Activated CD8-positive, alpha-beta memory T cell treated with anti-CD3 and anti-CD28 coated beads, Interleukin-2, amount 10 ng/mL, durations not matched to agents 7 days and 5 days (primary cell): ENCODE measurements around the gene STAC3. TPM values are rescaled to one million over a fixed set of nuclear protein-coding genes. Genes with fewer than 3 reads are reported as not detected.

Experiments
- ATAC-seq: fragments of 150-1000 bp; cut with Tn5 transposase; one replicate; pipeline ENCODE4 v1.10.0; 2021; ENCODE audit warnings: moderate library complexity
- CTCF ChIA-PET: fragments of 350-600 bp; sonication (Branson Sonifier 250); formaldehyde crosslinking; loops from one replicate; lab custom pipeline; 2021; ENCODE audit warnings: antibody characterized with exemption; lab: Charles Lee
- DNase-seq: peaks from one replicate; pipeline ENCODE4 v3.0.0-alpha.2; 2020
- H3K27ac Mint-ChIP-seq: one replicate; pipeline ENCODE4 v1.8.0; 2021; ENCODE audit warnings: mild to moderate bottlenecking, mixed read lengths
- H3K27me3 Mint-ChIP-seq: one replicate; pipeline ENCODE4 v1.8.0; 2021; ENCODE audit warnings: mixed read lengths
- H3K36me3 Mint-ChIP-seq: one replicate; pipeline ENCODE4 v1.8.0; 2021; ENCODE audit warnings: mild to moderate bottlenecking, mixed read lengths
- H3K4me1 Mint-ChIP-seq: one replicate; pipeline ENCODE4 v1.8.0; 2021; ENCODE audit warnings: mixed read lengths
- H3K4me3 Mint-ChIP-seq: one replicate; pipeline ENCODE4 v1.8.0; 2021; ENCODE audit warnings: mild to moderate bottlenecking, moderate library complexity, mixed read lengths
- H3K9me3 Mint-ChIP-seq: one replicate; pipeline ENCODE4 v1.8.0; 2022; ENCODE audit warnings: low read depth, mixed read lengths
- total RNA-seq, 2 experiments: library from RNA; stranded (reverse); gene quantifications; one replicate each; pipeline ENCODE4 v1.2.3, GENCODE V29; 2021

The STAC3 gene
- total RNA-seq, 2 experiments from 2014 or later, result 5.4 to 10.0 TPM

DNA sequence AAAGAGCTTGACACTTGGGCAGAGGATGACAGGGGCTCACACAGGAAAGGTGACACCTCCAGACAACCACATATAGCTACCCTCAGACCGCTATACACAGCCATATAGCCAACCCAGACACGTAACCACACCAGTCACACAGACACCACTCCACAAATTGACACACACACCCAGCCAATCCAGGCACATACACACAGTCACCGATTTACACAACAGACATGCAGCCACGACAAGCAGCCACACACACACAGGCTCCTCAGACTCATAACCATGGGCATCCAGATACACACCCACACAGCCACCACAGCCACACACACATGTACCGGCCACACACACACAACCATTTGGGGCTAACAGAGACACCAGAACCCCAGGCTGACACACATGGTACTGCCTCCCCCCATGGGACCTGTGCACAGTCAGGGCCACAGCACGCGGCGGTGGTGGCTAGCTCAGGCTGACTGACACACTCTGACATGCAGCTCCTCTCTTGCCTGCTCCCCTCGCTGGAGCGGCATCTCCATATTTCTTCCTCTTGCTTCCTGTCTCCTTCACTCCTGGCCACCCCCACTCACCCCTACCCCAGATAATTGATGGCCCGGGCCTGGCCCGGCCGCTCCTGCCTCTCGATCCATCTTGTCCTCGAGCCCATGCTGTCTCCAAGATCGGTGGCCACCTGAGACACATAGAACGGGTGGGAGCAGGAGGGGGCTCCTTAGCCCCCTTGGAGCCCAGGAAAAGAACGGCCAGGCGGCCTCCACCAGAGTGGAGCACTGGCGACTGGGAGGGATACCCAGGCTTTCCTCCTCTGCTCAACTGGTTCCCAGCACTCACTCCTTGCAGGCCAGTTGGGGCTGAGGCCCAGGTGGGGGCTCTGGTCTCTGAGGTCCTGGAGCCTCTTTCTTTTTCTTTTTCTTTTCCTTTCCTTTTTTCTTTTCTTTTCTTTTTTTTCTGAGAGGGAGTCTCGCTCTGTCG lies 27.5 kb downstream of the STAC3 start:
- peak; percentile 82 for DNase-seq
- peaks cover 57% of the 10 kb centered on the region for H3K4me1 Mint-ChIP-seq
- H3K4me3 Mint-ChIP-seq, result peak overlapping the region; percentile 5
- CTCF ChIA-PET, result interaction anchor here (1.0 to 13.2 kb wide), 6 partner anchors 8 to 233 kb away, joined by 3 to 540 read pairs (median 5); partner anchors contain the start of genes INHBE and NXPH4
- no peaks in the 10 kb centered on the region for H3K9me3 Mint-ChIP-seq
- peaks cover 79% of the 10 kb centered on the region for H3K27me3 Mint-ChIP-seq
- H3K27ac Mint-ChIP-seq, result peak overlapping the region; percentile 1
- peak; percentile 72 for ATAC-seq
- H3K36me3 Mint-ChIP-seq, result no peaks in the 10 kb centered on the region

- peaks cover 55% of the 10 kb centered on the region for H3K4me1 Mint-ChIP-seq
- H3K4me3 Mint-ChIP-seq, result peak overlapping the region; percentile 5
- H3K36me3 Mint-ChIP-seq, result no peaks in the 10 kb centered on the region
- no peaks in the 10 kb centered on the region for H3K9me3 Mint-ChIP-seq
- CTCF ChIA-PET, result interaction anchor here (1.0 to 13.2 kb wide), 6 partner anchors 7 to 236 kb away, joined by 3 to 540 read pairs (median 6); partner anchors contain the start of gene NXPH4
- ATAC-seq (no peak), DNase-seq (no peak)
- H3K27me3 Mint-ChIP-seq, result peaks cover 86% of the 10 kb centered on the region
- H3K27ac Mint-ChIP-seq, result no peak overlapping the region
Measured at GRCh38 chr12:57222286-57223190, 28.4 kb downstream of the STAC3 start.

GRCh38 chr12:57221169-57221917 lies 29.6 kb downstream of the STAC3 start:
- ATAC-seq, result no peak
- Mint-ChIP-seq H3K27ac (no peak overlapping the region), H3K27me3 (peaks cover 82% of the 10 kb centered on the region), H3K4me3 (no peak overlapping the region), H3K4me1 (peaks cover 50% of the 10 kb centered on the region), H3K36me3 (no peaks in the 10 kb centered on the region), H3K9me3 (no peaks in the 10 kb centered on the region)
- CTCF ChIA-PET, result interaction anchor here (1.4 to 13.2 kb wide), 3 partner anchors 5 to 237 kb away, joined by 5 to 540 read pairs (median 248); partner anchors contain the start of gene NXPH4
- no peak for DNase-seq

GRCh38 chr12:57220770-57221168 lies 30.2 kb downstream of the STAC3 start:
- no peak overlapping the region for H3K4me3 Mint-ChIP-seq
- H3K27me3 Mint-ChIP-seq, result peaks cover 81% of the 10 kb centered on the region
- peaks cover 50% of the 10 kb centered on the region for H3K4me1 Mint-ChIP-seq
- H3K9me3 Mint-ChIP-seq, result no peaks in the 10 kb centered on the region
- DNase-seq (no peak), ATAC-seq (no peak)
- H3K27ac Mint-ChIP-seq, result no peak overlapping the region
- CTCF ChIA-PET, result interaction anchor here (13.2 kb wide), 1 partner anchor 20 kb away, joined by 540 read pairs; a partner anchor contains a TSS
- H3K36me3 Mint-ChIP-seq, result no peaks in the 10 kb centered on the region

- no peak overlapping the region for H3K27ac Mint-ChIP-seq
- no peak for DNase-seq
- H3K4me1 Mint-ChIP-seq, result peaks cover 51% of the 10 kb centered on the region
Measured at GRCh38 chr12:57219993-57220754, 30.8 kb downstream of the STAC3 start.

GRCh38 chr12:57219205-57219992 lies 31.6 kb downstream of the STAC3 start:
- Mint-ChIP-seq H3K4me1 (peaks cover 50% of the 10 kb centered on the region), H3K36me3 (no peaks in the 10 kb centered on the region), H3K27ac (no peak overlapping the region), H3K4me3 (no peak overlapping the region), H3K9me3 (no peaks in the 10 kb centered on the region), H3K27me3 (peaks cover 84% of the 10 kb centered on the region)
- CTCF ChIA-PET, result interaction anchor here (8.5 to 15.4 kb wide), 2 partner anchors 8 to 25 kb away, joined by 248 to 647 read pairs; partner anchors contain the start of genes SHMT2 and STAC3
- ATAC-seq (no peak), DNase-seq (no peak)

More at GRCh38 chr12:57219993-57220754, 30.8 kb downstream of the STAC3 start:
- Mint-ChIP-seq H3K9me3 (no peaks in the 10 kb centered on the region), H3K36me3 (no peaks in the 10 kb centered on the region), H3K27me3 (peaks cover 82% of the 10 kb centered on the region), H3K4me3 (no peak overlapping the region)
- no peak for ATAC-seq
- CTCF ChIA-PET, result interaction anchor here (0.5 to 15.4 kb wide), 3 partner anchors 7 to 120 kb away, joined by 3 to 647 read pairs (median 248); partner anchors contain the start of genes SHMT2 and STAC3

DNA sequence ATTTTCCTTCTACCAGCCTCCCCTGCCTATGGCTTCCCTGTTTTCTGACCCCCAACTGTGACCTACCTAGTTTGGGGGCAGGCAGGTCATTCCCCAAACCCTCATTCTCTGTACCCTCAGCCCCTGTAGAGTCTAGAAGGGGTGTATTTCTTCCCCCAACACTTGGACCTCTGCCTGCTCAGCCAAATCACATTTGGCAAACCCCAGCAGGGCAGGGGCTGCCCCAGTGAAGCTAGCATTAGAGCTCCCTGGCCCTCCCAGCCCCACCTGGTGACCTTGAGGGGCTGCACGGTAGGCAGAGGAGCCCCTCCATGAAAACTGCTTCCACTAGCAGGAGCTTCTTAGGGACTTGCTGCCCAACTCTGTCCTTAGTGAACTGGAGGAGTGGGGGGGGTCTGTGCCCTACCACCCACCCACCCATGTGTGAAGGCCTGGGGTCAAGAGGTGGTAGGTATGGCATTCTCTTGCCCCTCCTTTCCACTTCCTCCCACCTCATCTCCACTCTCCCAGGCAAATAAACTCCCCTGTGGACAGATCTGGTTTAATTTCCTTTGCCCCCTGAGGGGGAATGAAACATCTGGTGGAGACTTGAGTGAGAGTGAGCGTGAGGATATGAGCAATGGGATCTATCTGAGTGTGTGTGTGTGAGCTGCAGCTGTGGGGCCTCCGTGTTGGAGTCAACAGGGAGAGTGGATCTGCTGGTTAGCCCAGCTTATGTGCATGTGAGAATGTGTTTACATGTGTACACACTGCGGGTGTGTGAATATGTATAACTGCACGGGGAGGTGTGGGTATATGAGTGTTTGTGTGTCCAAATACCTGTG lies 32.7 kb downstream of the STAC3 start:
- DNase-seq, result no peak
- Mint-ChIP-seq H3K4me1 (peaks cover 52% of the 10 kb centered on the region), H3K9me3 (no peaks in the 10 kb centered on the region), H3K27ac (no peak overlapping the region), H3K27me3 (peaks cover 86% of the 10 kb centered on the region), H3K36me3 (no peaks in the 10 kb centered on the region), H3K4me3 (no peak overlapping the region)
- ATAC-seq, result no peak
- CTCF ChIA-PET, result interaction anchor here (0.6 to 15.4 kb wide), 5 partner anchors 9 to 237 kb away, joined by 3 to 647 read pairs (median 3); partner anchors contain the start of genes INHBE, SHMT2 and STAC3

GRCh38 chr12:57216921-57217879 lies 33.8 kb downstream of the STAC3 start:
- no peaks in the 10 kb centered on the region for H3K9me3 Mint-ChIP-seq
- peaks cover 42% of the 10 kb centered on the region for H3K4me1 Mint-ChIP-seq
- peaks cover 77% of the 10 kb centered on the region for H3K27me3 Mint-ChIP-seq
- H3K36me3 Mint-ChIP-seq, result no peaks in the 10 kb centered on the region
- H3K27ac Mint-ChIP-seq, result no peak overlapping the region
- peak overlapping the region; percentile 52 for H3K4me3 Mint-ChIP-seq
- DNase-seq, result no peak
- no peak for ATAC-seq
- CTCF ChIA-PET, result interaction anchor here (1.0 to 15.4 kb wide), 3 partner anchors 10 to 105 kb away, joined by 3 to 647 read pairs (median 248); partner anchors contain the start of genes SHMT2 and STAC3

DNA sequence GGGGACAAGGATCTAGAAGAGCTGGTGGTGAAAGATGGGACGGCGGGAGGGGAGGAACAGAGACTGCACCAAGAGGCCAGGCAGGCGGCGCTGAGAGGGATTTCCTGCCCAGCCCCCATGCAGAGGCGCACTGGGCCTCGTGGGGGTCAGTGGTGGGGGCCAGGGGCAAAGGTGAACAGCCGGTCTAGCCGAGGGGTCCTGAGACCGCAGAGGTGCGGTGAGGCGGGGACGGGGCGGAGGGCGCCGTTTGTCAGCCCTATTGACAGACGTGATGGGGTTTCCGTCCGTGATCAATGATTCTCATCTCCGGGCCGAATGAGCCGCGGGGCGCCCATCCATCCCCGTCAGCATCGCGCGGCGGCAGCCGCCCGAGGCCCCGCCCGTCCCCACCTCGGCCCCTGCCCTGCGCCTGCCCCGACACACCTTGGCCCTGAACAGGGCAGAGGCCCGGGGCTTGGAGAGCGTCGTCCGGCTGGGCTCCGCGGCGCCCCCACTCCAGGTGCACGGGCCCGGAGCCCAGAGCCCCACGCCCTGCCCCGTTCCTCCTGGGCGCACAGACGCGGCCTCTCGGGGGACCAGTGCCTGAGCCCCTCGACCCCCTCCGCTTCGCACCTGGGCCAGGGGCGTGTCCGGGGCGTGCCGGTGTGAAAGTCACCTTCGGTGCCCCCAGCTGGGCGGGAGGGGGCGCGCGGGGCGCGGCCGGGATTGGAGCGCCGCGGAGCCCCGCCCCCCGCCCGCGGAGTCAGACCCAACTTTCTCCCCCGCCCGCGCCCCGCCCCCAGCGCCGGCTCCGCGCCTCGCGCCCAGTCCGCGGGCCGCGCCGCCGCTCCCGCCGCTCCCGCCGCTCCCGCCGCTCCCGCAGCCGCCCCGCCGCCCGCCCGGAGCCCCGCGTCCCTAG lies 34.7 kb downstream of the STAC3 start, which contains the start of gene NXPH4:
Gene NXPH4, plus strand, starts transcription at position 781 of the 898 bp plus-strand sequence. CDS start 176 bp downstream, outside the sequence.
- CTCF ChIA-PET, result interaction anchor here (0.7 to 15.4 kb wide), 3 partner anchors 11 to 104 kb away, joined by 3 to 647 read pairs (median 248); partner anchors contain the start of genes SHMT2, STAC3 and STAT6
- Mint-ChIP-seq H3K9me3 (no peaks in the 10 kb centered on the region), H3K4me1 (peaks cover 35% of the 10 kb centered on the region), H3K36me3 (no peaks in the 10 kb centered on the region), H3K27ac (no peak within 1 kb of the TSS), H3K27me3 (peaks cover 67% of the 10 kb centered on the region), H3K4me3 (peak within 1 kb of the TSS; percentile 52)
- ATAC-seq, result peak; percentile 34
- DNase-seq, result peak; percentile 52
